CD4-positive, alpha-beta T cell treated with Interferon alpha-2 for 1 hour (primary cell): ENCODE measurements around the gene ZBTB25.

ENCODE experiments used
- DNase-seq, 2 donors: peaks; one replicate each; pipeline ENCODE4 v3.0.0-alpha.2; 2020 to 2022

ZBTB25 gene

DNA sequence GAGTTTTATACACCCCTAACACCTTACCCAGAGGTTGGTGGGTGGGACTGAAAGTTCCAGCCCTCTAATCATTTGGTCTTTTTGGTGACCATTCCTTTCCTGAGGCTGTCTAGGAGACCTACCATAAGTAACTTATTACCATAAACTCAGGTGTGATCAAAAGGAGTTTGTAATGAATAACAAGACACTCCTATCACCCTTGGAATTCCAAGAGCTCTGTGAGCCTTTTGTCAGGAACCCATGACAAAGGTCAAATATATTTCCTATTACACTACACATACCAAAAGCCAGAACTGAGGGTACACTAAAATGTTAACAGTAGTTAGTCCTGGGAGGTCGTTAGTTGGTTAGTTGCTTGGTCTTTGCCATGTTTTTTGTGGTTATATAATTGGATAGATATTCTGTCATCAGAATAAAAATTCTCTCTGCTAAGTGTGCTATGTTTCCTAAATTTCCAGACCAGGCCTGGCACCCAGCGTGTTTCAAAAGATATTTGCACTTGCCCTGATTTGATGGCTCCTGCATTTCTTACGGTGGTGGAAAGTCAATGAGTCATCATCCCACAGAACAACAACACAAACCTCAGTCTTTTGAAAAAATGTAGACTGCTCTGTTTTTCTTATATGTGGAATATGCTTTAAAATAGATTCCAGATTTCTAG is 65.3 kb downstream of the ZBTB25 start:
- no peak for DNase-seq

DNA sequence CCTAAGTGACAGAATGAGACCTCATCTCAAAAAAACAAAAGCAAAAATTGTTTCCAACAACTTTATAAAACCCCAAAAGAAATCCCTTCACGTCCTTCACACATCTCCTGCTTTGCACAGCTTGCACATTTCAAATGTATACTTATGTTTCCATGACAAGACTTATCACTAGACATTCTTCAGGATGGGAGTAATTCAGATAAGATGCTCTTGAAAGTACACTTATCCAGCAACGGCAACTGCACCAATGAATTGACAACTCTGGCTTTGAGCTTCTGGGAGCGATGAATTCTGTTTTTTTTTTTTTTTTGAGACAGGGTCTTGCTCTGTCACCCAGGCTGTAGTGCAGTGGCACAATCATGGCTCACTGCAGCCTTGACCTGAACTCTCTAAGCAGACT is 69.1 kb downstream of the ZBTB25 start:
- DNase-seq = no peak

DNA sequence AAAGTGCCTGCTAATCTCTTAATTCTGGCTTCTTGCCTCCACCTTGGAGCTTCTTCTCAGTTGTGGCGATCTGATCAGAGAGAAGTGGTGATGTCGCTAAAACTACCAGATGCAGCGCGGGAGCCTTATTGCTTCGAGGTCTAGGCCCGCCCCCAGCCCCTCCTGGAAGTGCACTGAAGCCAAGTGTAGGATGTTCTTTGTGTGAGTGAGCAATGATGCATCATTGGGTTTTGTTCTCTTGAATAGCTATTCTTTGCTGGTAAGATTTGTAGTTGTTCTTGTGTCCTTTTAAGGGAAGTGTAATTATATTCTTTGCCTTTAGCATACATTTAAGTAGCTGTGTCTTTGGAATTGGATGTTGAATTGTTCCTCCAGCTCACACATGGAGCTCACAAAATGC is 79.7 kb downstream of the ZBTB25 start:
- no peak for DNase-seq

- no peak for DNase-seq
Measured at GRCh38 chr14:64422756-64423155, 80.9 kb downstream of the ZBTB25 start.

DNA sequence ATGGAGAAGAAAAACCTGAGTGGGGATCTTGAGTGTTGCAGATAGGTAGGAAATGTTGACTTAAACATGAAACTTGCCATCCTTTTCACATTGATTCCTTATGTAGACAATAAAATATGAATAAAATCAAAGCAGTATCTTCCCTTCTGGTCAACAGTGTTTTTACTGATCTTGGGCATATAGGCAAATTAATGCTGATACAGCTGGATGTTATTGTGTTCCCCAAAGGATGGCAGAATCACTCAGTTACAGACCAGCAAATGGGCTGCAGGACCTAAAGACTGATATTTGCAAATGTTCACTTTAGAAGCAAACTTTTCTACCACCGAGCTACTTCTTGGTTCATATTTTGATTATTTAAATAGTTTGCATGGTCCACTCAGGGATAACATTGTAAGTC is 81.6 kb downstream of the ZBTB25 start:
- DNase-seq = no peak

GRCh38 chr14:64421166-64421565 is 82.5 kb downstream of the ZBTB25 start:
- DNase-seq = no peak

- no peak for DNase-seq
Measured at GRCh38 chr14:64419003-64419402, 84.6 kb downstream of the ZBTB25 start.

DNA sequence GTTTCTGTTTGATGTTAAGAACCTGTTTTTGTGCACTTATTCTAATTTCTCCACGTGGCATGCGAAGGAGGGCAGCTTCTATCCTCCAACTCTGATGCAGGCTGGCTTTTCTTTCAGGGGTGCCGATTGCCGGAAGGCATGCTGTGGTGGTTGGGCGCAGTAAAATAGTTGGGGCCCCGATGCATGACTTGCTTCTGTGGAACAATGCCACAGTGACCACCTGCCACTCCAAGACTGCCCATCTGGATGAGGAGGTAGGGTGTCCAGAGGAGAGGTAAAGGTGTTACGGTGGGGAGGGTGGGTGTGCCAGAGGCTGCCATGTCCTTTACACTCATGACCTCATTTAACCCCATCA is 85.9 kb downstream of the ZBTB25 start:
- no peak for DNase-seq

GRCh38 chr14:64417055-64417770 is 86.4 kb downstream of the ZBTB25 start:
- no peak for DNase-seq

GRCh38 chr14:64416348-64416932 is 87.2 kb downstream of the ZBTB25 start:
- no peak for DNase-seq

DNA sequence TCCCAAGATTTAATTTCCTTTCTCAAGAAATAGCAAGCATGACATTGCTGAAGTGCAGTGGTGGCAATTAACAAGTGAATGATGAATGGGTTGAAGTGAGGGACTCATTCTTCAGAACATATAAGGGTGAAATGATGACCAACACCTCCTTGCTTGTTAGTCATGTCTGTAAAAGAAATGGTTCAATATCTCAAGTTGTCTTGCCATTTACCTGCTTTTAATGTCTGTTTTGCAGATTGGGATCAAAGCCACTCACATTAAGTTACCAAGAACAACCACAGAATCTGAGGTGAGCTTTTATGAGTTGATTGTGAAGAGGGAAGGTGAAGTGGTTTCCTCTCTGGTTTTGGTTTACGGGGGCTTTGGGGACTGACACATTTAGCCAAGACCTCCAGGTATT is 91.4 kb downstream of the ZBTB25 start:
- DNase-seq = no peak

DNA sequence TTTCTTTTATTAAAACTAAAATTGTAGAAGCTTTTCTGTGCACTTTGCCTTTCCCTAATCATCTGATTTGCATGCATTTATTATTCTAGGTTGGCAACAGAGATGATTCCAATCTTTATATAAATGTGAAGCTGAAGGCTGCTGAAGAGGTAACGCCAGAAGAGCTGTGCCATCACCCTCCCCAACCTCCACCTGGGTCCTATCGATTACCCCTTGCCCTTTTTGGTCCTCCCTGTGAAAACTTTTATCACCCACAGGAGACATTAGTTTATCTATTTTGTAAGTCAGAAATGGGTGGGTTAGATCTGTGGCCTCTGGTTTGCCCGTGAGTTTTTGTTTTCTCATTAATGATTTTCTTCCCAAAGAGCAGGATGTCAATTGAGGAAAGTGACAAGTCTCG is 92.6 kb downstream of the ZBTB25 start:
- no peak for DNase-seq

DNA sequence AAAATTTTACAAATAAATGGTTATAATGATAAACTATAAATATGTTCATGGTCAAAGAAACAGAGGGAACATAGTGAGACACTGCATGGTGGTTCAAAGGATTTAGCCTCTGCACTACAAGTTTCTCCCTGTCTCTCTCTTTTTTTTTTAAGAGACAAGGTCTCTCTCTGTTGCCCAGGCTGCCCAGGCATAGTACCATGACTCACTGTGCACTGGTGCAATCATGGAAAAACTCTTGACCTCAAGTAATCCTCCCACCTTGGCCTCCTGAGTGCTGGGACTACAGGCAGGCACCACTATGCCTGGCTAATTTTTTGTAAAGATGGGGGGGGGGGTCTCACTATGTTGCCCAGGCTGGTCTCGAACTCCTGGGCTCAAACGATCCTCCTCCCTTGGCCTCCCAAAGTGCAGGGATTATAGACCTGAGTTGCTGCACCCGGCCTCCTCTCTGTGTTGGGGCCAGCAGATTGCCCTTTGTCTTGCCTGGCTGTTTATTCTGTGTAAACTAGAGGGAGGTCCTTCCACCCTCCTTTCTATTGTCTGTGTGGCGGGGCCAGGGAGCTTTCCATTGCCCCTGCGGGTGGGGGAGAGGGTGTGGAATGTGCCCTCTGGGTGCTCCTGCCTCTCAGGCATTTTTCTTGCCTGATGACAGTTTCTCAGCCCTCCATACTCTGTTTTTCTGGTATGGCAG is 93.4 kb downstream of the ZBTB25 start:
- DNase-seq = no peak

- no peak for DNase-seq
Measured at GRCh38 chr14:64409126-64409920, 94.3 kb downstream of the ZBTB25 start.

GRCh38 chr14:64407329-64407728 is 96.3 kb downstream of the ZBTB25 start:
- no peak for DNase-seq

DNA sequence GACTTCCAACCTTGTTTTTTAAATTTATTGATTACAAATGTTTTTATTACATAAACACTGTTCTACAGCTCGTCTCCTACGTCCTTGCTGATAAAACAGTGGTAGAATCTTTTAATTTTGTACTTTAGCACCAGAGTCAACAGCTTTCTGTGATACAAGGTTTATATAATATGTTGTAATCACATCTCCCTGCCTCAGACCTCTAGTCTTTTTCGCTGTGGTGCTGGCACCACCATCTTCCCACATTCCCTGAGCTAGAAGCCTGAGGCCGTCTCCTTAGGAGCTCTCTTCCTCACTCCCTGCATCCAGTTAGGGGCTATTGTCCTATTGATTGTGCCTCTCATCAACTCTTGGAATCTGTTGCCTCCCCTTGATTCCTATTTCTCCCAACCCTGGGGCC is 98.3 kb downstream of the ZBTB25 start:
- DNase-seq = no peak

- no peak for DNase-seq
Measured at GRCh38 chr14:64401949-64402348, 101.7 kb downstream of the ZBTB25 start.

DNA sequence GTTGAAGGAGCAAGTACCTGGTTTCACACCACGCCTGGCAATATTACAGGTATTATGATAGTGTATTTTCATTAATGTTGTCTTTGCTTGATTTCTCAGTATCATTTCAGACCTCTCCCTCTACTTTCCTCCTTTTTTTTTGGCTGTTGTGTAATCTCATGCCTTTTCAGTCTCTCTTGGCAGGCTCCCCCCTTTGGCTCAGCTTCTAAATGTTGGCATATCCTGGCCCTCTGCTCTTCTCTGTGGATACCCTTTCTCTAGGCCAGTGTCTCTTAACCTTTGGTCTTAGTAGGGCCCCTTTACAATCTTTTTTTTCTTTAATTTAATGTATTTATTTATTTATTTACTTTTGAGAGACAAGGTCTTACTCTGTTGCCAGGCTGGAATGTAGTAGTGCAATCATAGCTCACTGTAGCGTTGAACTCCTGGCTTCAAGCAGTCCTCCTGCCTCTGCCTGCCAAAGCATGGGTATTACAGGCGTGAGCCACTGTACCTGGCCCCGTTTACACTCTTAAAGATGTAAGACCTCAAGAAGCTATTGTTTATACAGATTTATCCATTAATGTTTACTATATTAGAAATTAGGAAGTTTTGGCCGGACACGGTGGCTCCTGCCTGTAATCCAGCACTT is 102.7 kb downstream of the ZBTB25 start:
- no peak for DNase-seq
